Measurements from ENCODE around the gene TRAPPC6A. TPM values are rescaled to one million over a fixed set of nuclear protein-coding genes. Genes with fewer than 3 reads are reported as not detected.
A peak's percentile ranks its signal among the peaks of the same experiment; 100 is the strongest.

Gene TRAPPC6A
- total RNA-seq, 2 donors from 2014 or later = 56.6 to 79.1 TPM

- WGBS, 2 experiments (ENCODE audit: insufficient coverage in 1 of 2, insufficient read length in 1 of 2) = 38 to 55% methylated on average over 38 to 69 of the region's 69 CpGs
- Histone ChIP-seq H3K9ac (ENCODE audit: extremely low read depth, low read length, poor library complexity, severe bottlenecking) (no peak overlapping the region), H3K27ac (ENCODE audit: low read depth, low read length) (no peak overlapping the region), H3K9me3 (ENCODE audit: control insufficient read depth, low read length) (no peaks in the 10 kb centered on the region), H3K4me1 (ENCODE audit: control insufficient read depth, insufficient read depth, low read length) (peaks cover 12% of the 10 kb centered on the region), H3K36me3 (ENCODE audit: control insufficient read depth, insufficient read depth, low read length) (no peaks in the 10 kb centered on the region), H3K4me3 (ENCODE audit: low read length) (peak overlapping the region; percentile 45), H3K27me3 (ENCODE audit: control insufficient read depth, insufficient read depth, low read length, poor library complexity, severe bottlenecking) (peaks cover 3% of the 10 kb centered on the region)
- H3K9me3 Mint-ChIP-seq = peaks cover 4% of the 10 kb centered on the region
- H3K4me3 Mint-ChIP-seq = peak overlapping the region; percentile 42
- TF ChIP-seq CTCF (conservative IDR thresholded peaks at IDR 0.05) = no peak
- peak; percentile 84 for DNase-seq
- H3K4me1 Mint-ChIP-seq = peaks cover 10% of the 10 kb centered on the region
- peaks cover 66% of the 10 kb centered on the region for H3K27me3 Mint-ChIP-seq (ENCODE audit: insufficient read depth)
- no peak overlapping the region for H3K27ac Mint-ChIP-seq
- H3K36me3 Mint-ChIP-seq (ENCODE audit: low read depth) = peaks cover 7% of the 10 kb centered on the region
Observed at GRCh38 chr19:45153339-45154063, 24.5 kb downstream of the TRAPPC6A start.

GRCh38 chr19:45152504-45153338 lies 25.3 kb downstream of the TRAPPC6A start:
- peaks cover 10% of the 10 kb centered on the region for H3K4me1 Mint-ChIP-seq
- Histone ChIP-seq H3K9ac (ENCODE audit: extremely low read depth, low read length, poor library complexity, severe bottlenecking) (no peak overlapping the region), H3K4me1 (ENCODE audit: control insufficient read depth, insufficient read depth, low read length) (peaks cover 12% of the 10 kb centered on the region), H3K36me3 (ENCODE audit: control insufficient read depth, insufficient read depth, low read length) (no peaks in the 10 kb centered on the region), H3K9me3 (ENCODE audit: control insufficient read depth, low read length) (no peaks in the 10 kb centered on the region), H3K4me3 (ENCODE audit: low read length) (no peak overlapping the region), H3K27me3 (ENCODE audit: control insufficient read depth, insufficient read depth, low read length, poor library complexity, severe bottlenecking) (peaks cover 3% of the 10 kb centered on the region), H3K27ac (ENCODE audit: low read depth, low read length) (no peak overlapping the region)
- peak; percentile 49 for TF ChIP-seq CTCF (conservative IDR thresholded peaks at IDR 0.05)
- no peak overlapping the region for H3K4me3 Mint-ChIP-seq
- peak; percentile 89 for DNase-seq
- no peak overlapping the region for H3K27ac Mint-ChIP-seq
- 74 to 88% methylated on average over 57 to 91 of the region's 91 CpGs for WGBS, 2 experiments (ENCODE audit: insufficient coverage in 1 of 2, insufficient read length in 1 of 2)
- H3K27me3 Mint-ChIP-seq (ENCODE audit: insufficient read depth) = peaks cover 62% of the 10 kb centered on the region
- H3K36me3 Mint-ChIP-seq (ENCODE audit: low read depth) = peaks cover 7% of the 10 kb centered on the region
- H3K9me3 Mint-ChIP-seq = peaks cover 4% of the 10 kb centered on the region

- Mint-ChIP-seq H3K9me3 (peaks cover 4% of the 10 kb centered on the region), H3K4me1 (peaks cover 10% of the 10 kb centered on the region), H3K36me3 (ENCODE audit: low read depth) (peaks cover 10% of the 10 kb centered on the region), H3K27ac (no peak overlapping the region), H3K4me3 (no peak overlapping the region), H3K27me3 (ENCODE audit: insufficient read depth) (peaks cover 59% of the 10 kb centered on the region)
- H3K4me1 ChIP-seq (ENCODE audit: control insufficient read depth, insufficient read depth, low read length) = peaks cover 12% of the 10 kb centered on the region
- no peak for TF ChIP-seq CTCF (conservative IDR thresholded peaks at IDR 0.05)
- H3K9me3 ChIP-seq (ENCODE audit: control insufficient read depth, low read length) = no peaks in the 10 kb centered on the region
- H3K36me3 ChIP-seq (ENCODE audit: control insufficient read depth, insufficient read depth, low read length) = no peaks in the 10 kb centered on the region
- H3K27ac ChIP-seq (ENCODE audit: low read depth, low read length) = no peak overlapping the region
- DNase-seq = peak; percentile 70
- WGBS, 2 experiments (ENCODE audit: insufficient coverage in 1 of 2, insufficient read length in 1 of 2) = 82 to 89% methylated on average over 51 to 64 of the region's 64 CpGs
- H3K4me3 ChIP-seq (ENCODE audit: low read length) = no peak overlapping the region
- H3K9ac ChIP-seq (ENCODE audit: extremely low read depth, low read length, poor library complexity, severe bottlenecking) = no peak overlapping the region
- peaks cover 3% of the 10 kb centered on the region for H3K27me3 ChIP-seq (ENCODE audit: control insufficient read depth, insufficient read depth, low read length, poor library complexity, severe bottlenecking)
Observed at GRCh38 chr19:45151821-45152503, 26.1 kb downstream of the TRAPPC6A start.
